Femur (tissue), 1 donor: ENCODE data around the gene NRXN3.

Experiments used
- DNase-seq: peaks from one replicate; pipeline ENCODE4 v3.0.0-alpha.2; 2017

NRXN3 gene

DNA sequence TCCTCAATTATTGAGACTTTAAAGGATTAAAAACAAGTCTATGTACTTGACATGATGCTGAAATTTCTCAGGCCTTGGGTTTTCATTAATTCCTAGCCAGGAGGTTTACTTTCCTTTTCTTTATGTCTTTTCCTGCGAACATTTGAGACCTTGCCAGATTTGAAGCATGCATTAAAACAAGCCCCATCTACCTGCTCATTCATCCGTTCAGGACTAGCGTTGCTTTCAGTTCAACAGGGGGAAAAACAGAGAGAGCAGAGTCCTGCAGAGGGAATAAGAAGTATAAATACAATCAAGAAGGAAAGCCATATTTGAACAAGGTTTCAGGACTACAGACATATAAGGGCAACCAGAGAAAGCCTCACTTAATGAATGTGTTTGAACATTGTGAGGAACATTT is 1498.8 kb downstream of the NRXN3 start:
- no peak for DNase-seq

DNA sequence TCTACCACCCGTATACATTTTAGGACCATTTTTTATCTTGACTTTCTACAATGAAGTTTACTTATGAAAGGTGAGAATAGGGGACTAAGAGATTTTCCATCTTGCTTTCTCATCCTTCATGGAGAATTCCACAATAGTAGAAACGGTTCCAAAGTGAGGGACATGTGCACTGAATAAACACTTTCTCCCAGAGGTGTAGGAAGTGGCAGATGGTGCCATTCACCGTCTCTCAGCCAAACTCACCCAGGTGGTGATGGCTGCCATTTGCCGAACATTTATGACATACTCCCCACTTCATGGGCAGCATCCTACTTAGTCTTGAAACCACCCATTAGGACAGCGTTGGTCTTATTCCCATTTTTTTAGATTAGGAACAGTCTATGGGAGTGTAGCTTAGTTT is 1500.6 kb downstream of the NRXN3 start:
- DNase-seq: no peak

GRCh38 chr14:79680087-79680486 is 1509.9 kb downstream of the NRXN3 start:
- no peak for DNase-seq

GRCh38 chr14:79686196-79686595 is 1516.0 kb downstream of the NRXN3 start:
- no peak for DNase-seq

GRCh38 chr14:79690960-79691359 is 1520.8 kb downstream of the NRXN3 start:
- no peak for DNase-seq

DNA sequence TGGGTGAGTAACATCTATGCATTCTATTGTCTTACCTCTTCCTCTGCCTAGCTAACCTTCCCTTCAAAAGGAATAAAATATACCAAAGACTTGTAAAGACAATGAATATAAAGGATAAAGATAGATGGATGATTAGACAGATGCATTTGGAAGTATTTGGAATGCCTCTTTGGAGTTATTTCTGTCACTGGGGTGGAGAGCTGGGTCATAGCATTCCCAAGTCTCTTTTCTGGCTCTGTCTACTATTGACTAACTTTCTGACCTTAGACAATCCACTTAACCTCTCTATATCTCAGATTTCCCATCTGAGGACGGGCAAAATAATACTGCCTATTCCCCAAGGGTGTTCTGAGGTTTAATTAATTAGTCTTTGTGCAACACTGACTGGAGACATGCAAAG is 1523.8 kb downstream of the NRXN3 start:
- DNase-seq: no peak

GRCh38 chr14:79695307-79695706 is 1525.1 kb downstream of the NRXN3 start:
- no peak for DNase-seq

DNA sequence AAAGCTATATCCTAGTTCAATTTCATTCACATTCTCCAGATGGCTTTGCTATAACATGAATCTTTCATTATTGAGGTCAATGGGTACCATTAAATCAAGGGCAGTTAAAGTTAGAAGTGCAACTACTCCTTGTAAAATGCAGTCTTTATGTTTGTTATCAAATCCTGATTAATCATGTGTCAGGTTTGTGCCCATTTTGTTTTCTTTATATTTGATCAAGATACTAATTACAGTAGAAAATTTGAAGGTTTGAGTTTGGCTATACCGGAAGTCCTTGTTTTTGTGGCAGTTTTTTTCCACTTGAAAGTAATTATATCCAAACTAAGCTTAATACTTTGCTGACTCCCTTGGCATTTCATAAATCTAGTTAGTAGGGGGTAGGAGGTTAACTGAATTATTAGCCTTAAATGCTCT is 1528.1 kb downstream of the NRXN3 start:
- no peak for DNase-seq

DNA sequence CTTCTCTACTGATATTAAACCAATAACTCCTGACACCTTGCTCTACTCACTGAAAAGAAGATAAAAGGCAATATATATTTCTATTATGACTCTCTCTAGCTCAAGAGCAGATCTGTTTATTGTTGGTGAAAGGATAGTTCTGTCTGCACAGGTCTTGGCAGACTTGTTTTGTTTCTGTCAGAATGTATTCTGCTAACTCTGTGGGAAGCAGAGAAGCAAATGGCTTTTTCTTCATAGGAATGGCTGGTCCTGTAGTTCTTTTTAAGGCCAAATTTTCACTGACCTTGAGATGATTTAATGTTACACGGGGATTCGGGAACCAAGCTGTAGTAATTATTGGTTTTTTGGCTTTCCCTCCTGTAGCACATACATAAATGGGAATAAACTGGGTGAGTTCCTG is 1529.0 kb downstream of the NRXN3 start:
- DNase-seq: no peak

DNA sequence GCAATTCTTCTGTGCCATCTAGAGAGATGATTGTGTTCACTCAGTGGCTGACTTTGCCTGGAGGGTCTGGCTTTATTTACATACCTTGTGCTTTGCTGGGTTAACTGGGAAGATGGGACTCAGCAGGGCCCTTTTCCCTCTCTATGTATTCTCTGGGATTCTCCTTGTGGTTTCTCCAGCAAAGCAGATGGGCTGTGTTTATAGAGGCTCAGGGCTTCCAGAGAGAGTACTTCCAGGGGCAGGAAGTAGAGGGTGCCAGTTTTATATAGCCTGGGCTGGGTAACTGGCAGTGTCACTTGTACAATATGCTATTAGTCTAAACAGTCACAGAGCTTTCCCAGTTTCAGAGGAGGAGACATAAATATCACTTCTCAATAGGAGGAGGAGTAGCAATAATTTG is 1531.2 kb downstream of the NRXN3 start:
- DNase-seq: no peak

DNA sequence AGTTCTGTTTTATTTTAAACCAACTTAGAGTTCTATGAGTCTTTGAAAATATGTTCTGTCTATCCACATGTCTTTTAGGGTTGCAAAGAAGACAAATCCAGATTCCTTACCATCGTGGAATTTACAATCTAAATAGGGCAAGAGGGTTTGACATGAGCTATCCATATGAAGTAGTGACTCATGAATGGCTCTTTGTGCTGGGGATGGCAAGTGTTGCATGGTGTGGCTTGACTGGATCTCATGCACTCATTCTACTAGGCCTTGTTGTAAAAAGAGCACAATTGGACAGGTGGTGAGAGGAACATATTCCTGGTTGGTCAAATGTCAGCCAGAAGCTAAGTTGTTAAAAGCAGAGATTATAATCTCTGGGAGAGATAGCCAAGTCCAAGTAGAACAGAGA is 1532.0 kb downstream of the NRXN3 start:
- DNase-seq: no peak

- no peak for DNase-seq
Observed at GRCh38 chr14:79703209-79703608, 1533.0 kb downstream of the NRXN3 start.

- no peak for DNase-seq
Observed at GRCh38 chr14:79704041-79704807, 1534.1 kb downstream of the NRXN3 start.

DNA sequence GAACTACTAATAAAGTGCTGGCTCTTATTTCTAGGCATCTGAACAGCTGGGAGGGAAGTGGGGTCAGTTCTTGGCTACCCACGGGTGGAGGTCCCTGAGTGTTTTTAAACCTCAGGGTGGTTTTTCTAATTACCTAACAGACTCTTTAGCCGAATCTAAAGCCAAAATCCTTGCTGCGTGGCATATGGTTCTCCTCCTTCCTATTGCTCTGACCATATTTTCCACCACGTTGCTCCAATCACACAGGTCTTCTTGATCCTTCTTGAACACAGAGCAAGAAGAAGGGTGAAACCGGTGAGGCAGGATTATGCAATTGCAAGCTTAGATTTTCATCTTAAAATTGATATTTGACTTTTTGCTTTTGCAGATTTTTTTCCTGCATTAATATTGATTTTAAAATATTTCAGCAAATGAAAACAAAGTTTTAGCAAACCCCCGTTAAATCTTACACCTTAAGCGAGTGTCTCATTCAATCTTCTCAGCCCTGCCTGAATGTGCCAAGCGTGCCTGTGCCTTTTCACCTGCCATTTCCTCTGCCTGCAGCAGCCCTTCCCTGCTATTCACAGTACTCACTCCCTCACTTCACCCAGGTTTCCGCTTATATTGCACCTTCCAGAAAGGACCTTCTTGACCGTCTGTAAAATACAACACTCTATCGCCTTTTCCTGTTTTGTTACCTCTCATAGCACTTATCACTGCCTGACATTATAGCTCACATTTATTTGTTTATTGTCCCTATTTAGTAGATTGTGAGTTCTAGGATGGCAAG is 1535.1 kb downstream of the NRXN3 start:
- no peak for DNase-seq

DNA sequence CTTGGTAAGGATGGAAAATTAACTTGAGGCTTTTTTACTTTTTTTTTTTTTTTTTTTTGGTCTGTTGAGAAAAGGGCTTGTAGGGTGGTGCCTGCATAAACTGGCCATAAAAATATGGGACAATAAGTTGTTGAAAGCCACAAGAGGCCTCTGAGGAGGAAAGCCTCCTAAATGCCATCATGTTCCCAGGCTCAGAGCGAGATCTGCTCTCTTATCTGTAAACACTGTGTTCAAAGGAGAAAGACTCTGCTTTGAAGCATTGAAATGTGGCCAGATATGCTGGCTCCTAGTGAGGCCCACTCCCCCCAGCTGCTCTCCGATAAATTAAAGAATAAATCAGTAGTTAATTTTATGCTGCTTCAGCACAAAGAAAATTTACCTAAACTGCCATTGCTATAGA is 1536.2 kb downstream of the NRXN3 start:
- DNase-seq: no peak

GRCh38 chr14:79708426-79709388 is 1538.5 kb downstream of the NRXN3 start:
- DNase-seq: no peak

GRCh38 chr14:79709573-79709972 is 1539.4 kb downstream of the NRXN3 start:
- DNase-seq: no peak

GRCh38 chr14:79712302-79712950 is 1542.3 kb downstream of the NRXN3 start:
- DNase-seq: no peak

GRCh38 chr14:79721399-79722084 is 1551.4 kb downstream of the NRXN3 start:
- no peak for DNase-seq

DNA sequence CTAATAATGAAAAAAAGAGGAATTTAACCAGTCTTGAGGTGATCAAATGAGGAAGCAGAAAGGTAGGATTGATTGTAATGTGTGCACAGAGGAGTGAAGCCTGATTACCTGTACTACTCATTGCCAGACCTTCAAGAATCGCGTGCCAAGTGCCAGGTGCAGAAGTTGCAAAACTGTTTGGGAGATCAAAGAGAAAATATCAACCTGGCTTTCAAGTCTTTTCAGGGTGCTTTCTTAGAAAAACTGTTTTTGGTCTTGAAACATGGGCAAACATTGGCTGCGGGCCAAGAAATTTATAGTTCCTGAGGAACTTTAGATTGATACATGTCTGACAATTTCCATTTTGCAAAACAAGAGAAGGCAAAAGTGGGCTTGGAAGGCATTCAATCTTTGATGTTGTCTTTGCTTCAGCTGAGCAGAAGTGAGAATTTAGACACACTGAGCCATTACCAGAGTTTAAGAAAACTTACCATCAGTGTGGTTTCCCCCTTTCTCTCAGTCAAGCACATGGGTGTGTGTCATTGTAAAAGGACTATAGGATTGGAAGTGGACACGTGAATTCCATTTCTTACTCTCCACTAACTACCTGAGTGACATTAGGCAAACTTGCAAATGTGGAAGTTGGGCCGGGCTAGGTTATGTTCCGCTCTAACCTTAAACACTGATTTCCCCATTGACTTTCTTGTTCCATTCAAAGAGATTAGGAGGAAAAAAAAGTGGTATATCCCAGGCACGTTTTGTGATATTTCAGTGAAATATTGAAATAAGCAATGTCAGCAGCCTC is 1555.0 kb downstream of the NRXN3 start:
- no peak for DNase-seq

DNA sequence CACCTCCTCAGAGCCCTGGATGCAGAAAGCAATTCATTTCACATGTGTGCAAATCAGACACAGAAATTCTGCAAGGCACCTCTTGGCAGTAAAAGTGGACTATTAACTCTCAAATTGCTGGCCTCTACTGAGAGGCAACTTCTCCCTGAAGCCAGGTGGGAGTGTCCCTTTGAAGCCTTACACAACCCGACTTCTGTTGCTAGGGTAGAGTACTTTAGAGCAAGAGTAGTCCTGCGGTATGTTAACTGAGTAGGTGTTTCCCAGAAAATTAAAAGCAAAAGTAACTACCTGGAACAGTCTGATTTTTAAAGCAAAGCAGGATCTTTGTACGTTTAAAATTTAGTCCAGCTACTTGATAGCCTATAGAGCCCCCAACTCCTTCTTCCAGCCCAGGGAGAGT is 1557.7 kb downstream of the NRXN3 start:
- DNase-seq: no peak
